ENCODE results near the gene MYOM1. TPM values are rescaled to one million over a fixed set of nuclear protein-coding genes. Genes with fewer than 3 reads are reported as not detected.

MYOM1 gene
- total and polyA plus RNA-seq, 12 donors, result 94.4 to 1,558 (median 870) TPM

GRCh38 chr18:3159830-3160229 lies 59.9 kb downstream of the MYOM1 start:
- H3K4me3 ChIP-seq, result no peak overlapping the region
- H3K9me3 ChIP-seq, result no peaks in the 10 kb centered on the region
- peaks cover 0 to 82% (median 0%) of the 10 kb centered on the region in 9 donors for H3K36me3 ChIP-seq
- no peaks in the 10 kb centered on the region for H3K27me3 ChIP-seq
- peaks cover 3 to 37% (median 27%) of the 10 kb centered on the region in 9 donors for H3K4me1 ChIP-seq
- WGBS, 2 donors, result 88% methylated on average over 1 of the region's 1 CpG
- no peak overlapping the region for H3K27ac ChIP-seq
- ATAC-seq (no peak), DNase-seq (no peak)
- intact Hi-C loops (cut with DNase I), result loop anchor here in 3 of 10 donors (10.0 kb wide), 2 partner anchors 75 to 85 kb away; partner anchors contain the start of gene MYL12A (in 2 of the 3)
- no peak for TF ChIP-seq CTCF (IDR thresholded peaks at IDR 0.05)

GRCh38 chr18:3157606-3158005 lies 62.2 kb downstream of the MYOM1 start:
- intact Hi-C loops (cut with DNase I), result loop anchor here in 2 of 10 donors (10.0 kb wide), 1 partner anchor 87 kb away; the partner anchor contains the start of gene MYL12A (in 2 of the 2)
- H3K4me1 ChIP-seq, result peaks cover 3 to 53% (median 35%) of the 10 kb centered on the region in 9 donors
- H3K36me3 ChIP-seq, result peaks cover 0 to 80% (median 0%) of the 10 kb centered on the region in 9 donors
- H3K9me3 ChIP-seq, result no peaks in the 10 kb centered on the region
- WGBS, 2 donors, result 79 to 88% methylated on average over 2 of the region's 2 CpGs
- no peak for TF ChIP-seq CTCF (IDR thresholded peaks at IDR 0.05)
- H3K4me3 ChIP-seq, result no peak overlapping the region
- no peaks in the 10 kb centered on the region for H3K27me3 ChIP-seq
- H3K27ac ChIP-seq, result no peak overlapping the region
- DNase-seq, result no peak
- ATAC-seq, result no peak

DNA sequence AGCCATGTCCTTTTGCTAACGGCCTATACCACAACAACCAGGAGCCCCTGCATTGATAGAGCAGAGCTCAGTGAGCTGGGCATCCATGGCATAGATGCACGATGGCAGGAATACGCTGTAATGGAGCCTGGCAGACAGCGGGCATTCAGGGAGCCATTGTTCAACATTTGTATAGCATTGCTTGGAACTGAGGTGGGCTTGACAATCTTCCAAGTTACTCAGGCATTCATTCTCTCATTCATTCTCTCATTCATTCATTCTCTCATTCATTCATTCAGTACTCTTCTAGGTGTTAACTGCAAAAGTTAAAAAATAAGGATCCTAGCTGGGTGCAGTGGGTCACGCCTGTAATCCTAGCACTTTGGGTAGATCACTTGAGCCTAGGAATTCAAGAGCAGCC lies 62.7 kb downstream of the MYOM1 start:
- peak overlapping the region in 6 of 10 donors; percentile 36 to 69 (median 65) for H3K27ac ChIP-seq
- TF ChIP-seq CTCF (IDR thresholded peaks at IDR 0.05), result no peak
- no peak for DNase-seq
- peaks cover 3 to 54% (median 38%) of the 10 kb centered on the region in 9 donors for H3K4me1 ChIP-seq
- ATAC-seq, result no peak
- H3K36me3 ChIP-seq, result peaks cover 0 to 78% (median 0%) of the 10 kb centered on the region in 9 donors
- H3K27me3 ChIP-seq, result no peaks in the 10 kb centered on the region
- no peak overlapping the region for H3K4me3 ChIP-seq
- H3K9me3 ChIP-seq, result no peaks in the 10 kb centered on the region
- 90 to 91% methylated on average over 5 of the region's 5 CpGs for WGBS, 2 donors
- intact Hi-C loops (cut with DNase I), result loop anchor here in 2 of 10 donors (10.0 kb wide), 1 partner anchor 88 kb away; the partner anchor contains the start of gene MYL12A (in 2 of the 2)

- H3K4me1 ChIP-seq, result peaks cover 3 to 54% (median 38%) of the 10 kb centered on the region in 9 donors
- DNase-seq, result no peak
- 32 to 62% methylated on average over 1 of the region's 1 CpG for WGBS, 2 donors
- no peaks in the 10 kb centered on the region for H3K9me3 ChIP-seq
- intact Hi-C loops (cut with DNase I), result loop anchor here in 2 of 10 donors (10.0 kb wide), 1 partner anchor 89 kb away; the partner anchor contains the start of gene MYL12A (in 2 of the 2)
- H3K27ac ChIP-seq, result peak overlapping the region; percentile 36 to 87 (median 66)
- H3K36me3 ChIP-seq, result peaks cover 0 to 77% (median 0%) of the 10 kb centered on the region in 9 donors
- TF ChIP-seq CTCF (IDR thresholded peaks at IDR 0.05), result no peak
- no peak overlapping the region for H3K4me3 ChIP-seq
- peak in 1 of 8 donors; percentile 10 for ATAC-seq
- H3K27me3 ChIP-seq, result no peaks in the 10 kb centered on the region
These were observed 63.5 kb downstream of the MYOM1 start for GRCh38 chr18:3156325-3156640.
